HepG2 (cell line): ENCODE results near the gene RUFY2. TPM values are rescaled to one million over a fixed set of nuclear protein-coding genes. Genes with fewer than 3 reads are reported as not detected.

Experiments
- AGO1 ChIP-seq: fragments of 200-400 bp; formaldehyde crosslinking; IDR thresholded peaks from 2 replicates; pipeline ENCODE4 v1.6.1; 2017; ENCODE audit warnings: mild to moderate bottlenecking, low read depth, low read length, moderate library complexity; ENCODE audit not compliant: poor library complexity, severe bottlenecking
- CAMTA2 ChIP-seq: sonication (generic); formaldehyde crosslinking; IDR thresholded peaks from 2 replicates; pipeline ENCODE4 v1.4.0; 2020; ENCODE audit warnings: mild to moderate bottlenecking, missing genetic modification reagents, borderline replicate concordance
- DMAP1 ChIP-seq: IDR thresholded peaks from 2 replicates; pipeline ENCODE4 v1.6.1; 2016
- KDM5A ChIP-seq: fragments of 200-600 bp; sonication (generic); IDR thresholded peaks from 2 replicates; pipeline ENCODE4 v1.7.0; 2018; ENCODE audit warnings: antibody characterized with exemption, mild to moderate bottlenecking, low read length, borderline replicate concordance
- KLF13 ChIP-seq: sonication (generic); formaldehyde crosslinking; IDR thresholded peaks from 2 replicates; pipeline ENCODE4 v1.4.0; 2020; ENCODE audit warnings: mild to moderate bottlenecking, missing genetic modification reagents
- LCORL ChIP-seq, 2 experiments: fragments of 450-650 bp in 1 of 2; sonication (generic) in 1 of 2; formaldehyde crosslinking in 1 of 2; IDR thresholded peaks; 2 replicates each; pipeline versions ENCODE4 v1.5.0 to v1.6.1; 2017 to 2020; ENCODE audit warnings: antibody characterized with exemption in 1 of 2, missing genetic modification reagents in 1 of 2
- MAX ChIP-seq: IDR thresholded peaks from 2 replicates; pipeline ENCODE4 v1.6.1; 2012; ENCODE audit warnings: inconsistent platforms
- PRDM15 ChIP-seq: sonication (generic); formaldehyde crosslinking; IDR thresholded peaks from 2 replicates; pipeline ENCODE4 v1.4.0; 2020; ENCODE audit warnings: missing genetic modification reagents
- RFX5 ChIP-seq: IDR thresholded peaks from 2 replicates; pipeline ENCODE4 v1.6.1; 2011; ENCODE audit warnings: low read depth, low read length, improper control_type of control experiment
- TCF12 ChIP-seq, 2 experiments: fragments of 450-650 bp in 1 of 2; sonication (generic) in 1 of 2; formaldehyde crosslinking in 1 of 2; IDR thresholded peaks; 2 replicates each; pipeline versions ENCODE4 v1.6.1 to v1.8.0; 2017 to 2022; ENCODE audit warnings: antibody characterized with exemption in 1 of 2, mild to moderate bottlenecking in 1 of 2, missing genetic modification reagents in 1 of 2, moderate library complexity in 1 of 2
- ZNF3 ChIP-seq: IDR thresholded peaks from 2 replicates; pipeline ENCODE4 v1.7.0; 2017; ENCODE audit warnings: inconsistent platforms
- ZNF780A ChIP-seq: sonication (generic); formaldehyde crosslinking; IDR thresholded peaks from 2 replicates; pipeline ENCODE4 v1.8.0; 2022; ENCODE audit warnings: mild to moderate bottlenecking, missing genetic modification reagents, moderate library complexity
- polyA plus RNA-seq, 8 experiments: library from polyadenylated mRNA; depleted of rRNA in 3 of 8; stranded (reverse) in 7 of 8; unstranded in 1 of 8; fragments of >200 nt; fragmentation: Illumina TruSeq in 4 of 8; extraction: Trizol in 4 of 8; gene quantifications; 2 replicates each; pipeline versions ENCODE4 v1.2.1 to v1.2.3, GENCODE V29; 2011 to 2016; ENCODE audit warnings: low read depth in 4 of 8, missing spikeins in 1 of 8, mixed read lengths in 1 of 8; ENCODE audit not compliant: insufficient read depth in 1 of 8
- total RNA-seq, 5 experiments: library from RNA; depleted of rRNA; stranded (reverse); fragments of >200 nt; fragmentation: Illumina TruSeq; extraction: Trizol; gene quantifications; 2 replicates each; pipeline ENCODE4 v1.2.3, GENCODE V29; 2016; ENCODE audit warnings: low read depth in 1 of 5
- TF ChIP-seq, protein P1 (sequence below): IDR thresholded peaks from 2 replicates; pipeline ENCODE4 v1.6.1; 2016; ENCODE audit warnings: low read depth, missing genetic modification reagents, missing compliant biosample characterization
- TF ChIP-seq, protein P2 (sequence below): sonication (generic); formaldehyde crosslinking; IDR thresholded peaks from 2 replicates; pipeline ENCODE4 v1.4.0; 2020; ENCODE audit warnings: missing genetic modification reagents

RUFY2 gene
- total and polyA plus RNA-seq, 2 of the 13 experiments (the other 11 are each of a cell fraction or from before 2014, with no cell fraction given): 10.1 to 16.1 TPM

GRCh38 chr10:68331455-68332258 is 75.4 kb downstream of the RUFY2 start, which contains the start of gene HNRNPH3 (continued):
- TF ChIP-seq MAX (peak; percentile 94), TCF12 (IDR thresholded peaks at IDR 0.05) (no peak), TCF12 (CRISPR knock-in tag; IDR thresholded peaks at IDR 0.05) (no peak), KLF13 (CRISPR knock-in tag) (no peak), DMAP1 (CRISPR knock-in tag) (peak; percentile 92), ZNF3 (CRISPR knock-in tag) (no peak; the same call in 1 of the 2 replicates), RFX5 (no peak; the same call in 1 of the 2 replicates), ZNF780A (CRISPR knock-in tag) (peak; percentile 86; the same call in 1 of the 2 replicates), CAMTA2 (CRISPR knock-in tag) (peak; percentile 65; the same call in 1 of the 2 replicates), KDM5A (0 out of 2 replicates have a peak, but pooled peaks have one; percentile 47), PRDM15 (CRISPR knock-in tag) (peak; percentile 56), LCORL (IDR thresholded peaks at IDR 0.05) (no peak), LCORL (CRISPR knock-in tag; IDR thresholded peaks at IDR 0.05) (peak; percentile 70), AGO1 (peak; percentile 62)
- TF ChIP-seq, protein P1, sequence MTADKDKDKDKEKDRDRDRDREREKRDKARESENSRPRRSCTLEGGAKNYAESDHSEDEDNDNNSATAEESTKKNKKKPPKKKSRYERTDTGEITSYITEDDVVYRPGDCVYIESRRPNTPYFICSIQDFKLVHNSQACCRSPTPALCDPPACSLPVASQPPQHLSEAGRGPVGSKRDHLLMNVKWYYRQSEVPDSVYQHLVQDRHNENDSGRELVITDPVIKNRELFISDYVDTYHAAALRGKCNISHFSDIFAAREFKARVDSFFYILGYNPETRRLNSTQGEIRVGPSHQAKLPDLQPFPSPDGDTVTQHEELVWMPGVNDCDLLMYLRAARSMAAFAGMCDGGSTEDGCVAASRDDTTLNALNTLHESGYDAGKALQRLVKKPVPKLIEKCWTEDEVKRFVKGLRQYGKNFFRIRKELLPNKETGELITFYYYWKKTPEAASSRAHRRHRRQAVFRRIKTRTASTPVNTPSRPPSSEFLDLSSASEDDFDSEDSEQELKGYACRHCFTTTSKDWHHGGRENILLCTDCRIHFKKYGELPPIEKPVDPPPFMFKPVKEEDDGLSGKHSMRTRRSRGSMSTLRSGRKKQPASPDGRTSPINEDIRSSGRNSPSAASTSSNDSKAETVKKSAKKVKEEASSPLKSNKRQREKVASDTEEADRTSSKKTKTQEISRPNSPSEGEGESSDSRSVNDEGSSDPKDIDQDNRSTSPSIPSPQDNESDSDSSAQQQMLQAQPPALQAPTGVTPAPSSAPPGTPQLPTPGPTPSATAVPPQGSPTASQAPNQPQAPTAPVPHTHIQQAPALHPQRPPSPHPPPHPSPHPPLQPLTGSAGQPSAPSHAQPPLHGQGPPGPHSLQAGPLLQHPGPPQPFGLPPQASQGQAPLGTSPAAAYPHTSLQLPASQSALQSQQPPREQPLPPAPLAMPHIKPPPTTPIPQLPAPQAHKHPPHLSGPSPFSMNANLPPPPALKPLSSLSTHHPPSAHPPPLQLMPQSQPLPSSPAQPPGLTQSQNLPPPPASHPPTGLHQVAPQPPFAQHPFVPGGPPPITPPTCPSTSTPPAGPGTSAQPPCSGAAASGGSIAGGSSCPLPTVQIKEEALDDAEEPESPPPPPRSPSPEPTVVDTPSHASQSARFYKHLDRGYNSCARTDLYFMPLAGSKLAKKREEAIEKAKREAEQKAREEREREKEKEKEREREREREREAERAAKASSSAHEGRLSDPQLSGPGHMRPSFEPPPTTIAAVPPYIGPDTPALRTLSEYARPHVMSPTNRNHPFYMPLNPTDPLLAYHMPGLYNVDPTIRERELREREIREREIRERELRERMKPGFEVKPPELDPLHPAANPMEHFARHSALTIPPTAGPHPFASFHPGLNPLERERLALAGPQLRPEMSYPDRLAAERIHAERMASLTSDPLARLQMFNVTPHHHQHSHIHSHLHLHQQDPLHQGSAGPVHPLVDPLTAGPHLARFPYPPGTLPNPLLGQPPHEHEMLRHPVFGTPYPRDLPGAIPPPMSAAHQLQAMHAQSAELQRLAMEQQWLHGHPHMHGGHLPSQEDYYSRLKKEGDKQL (CRISPR knock-in tag): no peak
- TF ChIP-seq, protein P2, sequence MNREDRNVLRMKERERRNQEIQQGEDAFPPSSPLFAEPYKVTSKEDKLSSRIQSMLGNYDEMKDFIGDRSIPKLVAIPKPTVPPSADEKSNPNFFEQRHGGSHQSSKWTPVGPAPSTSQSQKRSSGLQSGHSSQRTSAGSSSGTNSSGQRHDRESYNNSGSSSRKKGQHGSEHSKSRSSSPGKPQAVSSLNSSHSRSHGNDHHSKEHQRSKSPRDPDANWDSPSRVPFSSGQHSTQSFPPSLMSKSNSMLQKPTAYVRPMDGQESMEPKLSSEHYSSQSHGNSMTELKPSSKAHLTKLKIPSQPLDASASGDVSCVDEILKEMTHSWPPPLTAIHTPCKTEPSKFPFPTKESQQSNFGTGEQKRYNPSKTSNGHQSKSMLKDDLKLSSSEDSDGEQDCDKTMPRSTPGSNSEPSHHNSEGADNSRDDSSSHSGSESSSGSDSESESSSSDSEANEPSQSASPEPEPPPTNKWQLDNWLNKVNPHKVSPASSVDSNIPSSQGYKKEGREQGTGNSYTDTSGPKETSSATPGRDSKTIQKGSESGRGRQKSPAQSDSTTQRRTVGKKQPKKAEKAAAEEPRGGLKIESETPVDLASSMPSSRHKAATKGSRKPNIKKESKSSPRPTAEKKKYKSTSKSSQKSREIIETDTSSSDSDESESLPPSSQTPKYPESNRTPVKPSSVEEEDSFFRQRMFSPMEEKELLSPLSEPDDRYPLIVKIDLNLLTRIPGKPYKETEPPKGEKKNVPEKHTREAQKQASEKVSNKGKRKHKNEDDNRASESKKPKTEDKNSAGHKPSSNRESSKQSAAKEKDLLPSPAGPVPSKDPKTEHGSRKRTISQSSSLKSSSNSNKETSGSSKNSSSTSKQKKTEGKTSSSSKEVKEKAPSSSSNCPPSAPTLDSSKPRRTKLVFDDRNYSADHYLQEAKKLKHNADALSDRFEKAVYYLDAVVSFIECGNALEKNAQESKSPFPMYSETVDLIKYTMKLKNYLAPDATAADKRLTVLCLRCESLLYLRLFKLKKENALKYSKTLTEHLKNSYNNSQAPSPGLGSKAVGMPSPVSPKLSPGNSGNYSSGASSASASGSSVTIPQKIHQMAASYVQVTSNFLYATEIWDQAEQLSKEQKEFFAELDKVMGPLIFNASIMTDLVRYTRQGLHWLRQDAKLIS (CRISPR knock-in tag): no peak
